GM20000 (cell line): ENCODE measurements around the gene PAX4.

Experiments used
- DNase-seq: peaks from one replicate; pipeline ENCODE4 v3.0.0; 2012; ENCODE audit warnings: low spot score
- CTCF ChIP-seq: IDR thresholded peaks from 2 replicates; pipeline ENCODE4 v1.5.1; 2012; ENCODE audit warnings: mild to moderate bottlenecking, control low read depth; ENCODE audit errors: extremely low read depth, missing control alignments

Gene PAX4

GRCh38 chr7:127618042-127618441 lies at the start of gene PAX4:
Gene PAX4 (minus strand): TSS chr7:127618142. CDS start chr7:127615928, 2,214 bp downstream.
- no peak for DNase-seq

GRCh38 chr7:127667017-127667670 lies 49.2 kb upstream of the PAX4 start:
- TF ChIP-seq CTCF = no peak

More at GRCh38 chr7:127618042-127618441, at the start of gene PAX4:
- TF ChIP-seq CTCF = no peak

GRCh38 chr7:127666602-127667001 lies 48.7 kb upstream of the PAX4 start:
- no peak for TF ChIP-seq CTCF
- DNase-seq = no peak

More at GRCh38 chr7:127667017-127667670, 49.2 kb upstream of the PAX4 start:
- DNase-seq = no peak

GRCh38 chr7:127665922-127666321 lies 48.0 kb upstream of the PAX4 start:
- no peak for TF ChIP-seq CTCF
- no peak for DNase-seq

GRCh38 chr7:127658970-127659630 lies 41.2 kb upstream of the PAX4 start:
- TF ChIP-seq CTCF = no peak
- no peak for DNase-seq

GRCh38 chr7:127657500-127657899 lies 39.6 kb upstream of the PAX4 start:
- TF ChIP-seq CTCF = no peak

GRCh38 chr7:127655720-127656119 lies 37.8 kb upstream of the PAX4 start:
- TF ChIP-seq CTCF = no peak
- no peak for DNase-seq

More at GRCh38 chr7:127657500-127657899, 39.6 kb upstream of the PAX4 start:
- DNase-seq = no peak
